ENCODE data around the gene PXDN. TPM values are rescaled to one million over a fixed set of nuclear protein-coding genes. Genes with fewer than 3 reads are reported as not detected.
A peak's percentile ranks its signal among the peaks of the same experiment; 100 is the strongest.

Gene PXDN
- total RNA-seq, 8 experiments from 2014 or later, result 0.46 to 80.9 (median 45.0) TPM

- 72 to 100% (median 85%) methylated on average over 4 to 9 of the region's 9 CpGs; no CpG with 5 or more reads in 1 of the 10 experiments for WGBS, 10 experiments
- no peak for ATAC-seq (replicated peaks in 6 of 8)
- in situ Hi-C loops (cut with MboI; ENCODE audit: low pct_unique_long_range_greater_than_20kb in 2 of 9, low sequenced_read_pairs in 9 of 9, unreplicated experiment in 9 of 9), result no loop called here
- H3K4me1 ChIP-seq (replicated peaks in 1 of 2), result peaks cover 0 to 2% of the 10 kb centered on the region in 2 donors
- no peak overlapping the region for H3K27ac ChIP-seq
- no peak overlapping the region for H3K4me3 ChIP-seq
Measured at GRCh38 chr2:1693723-1694122, 50.6 kb downstream of the PXDN start.

DNA sequence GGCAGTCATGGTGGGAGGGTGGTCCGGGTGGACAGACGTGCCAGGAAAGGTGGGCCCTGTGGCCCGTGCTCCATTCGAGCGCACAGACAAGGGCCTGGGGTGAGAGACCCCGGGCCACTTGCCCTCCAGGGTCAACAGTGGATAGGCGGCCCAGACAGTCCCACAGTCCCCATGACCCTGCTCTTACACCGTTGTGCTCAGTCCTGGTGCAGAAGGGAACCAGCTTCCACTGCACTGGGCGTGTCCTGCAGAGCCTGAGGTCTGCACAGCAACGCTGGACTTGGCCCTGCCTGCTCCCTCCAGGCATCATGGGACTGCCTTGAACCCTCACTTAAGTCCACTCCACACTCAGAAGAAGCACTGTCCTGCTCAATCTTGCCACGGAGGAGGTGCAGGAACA is 52.0 kb downstream of the PXDN start:
- 37 to 100% (median 90%) methylated on average over 1 to 7 of the region's 11 CpGs; no CpG with 5 or more reads in 3 of the 10 experiments for WGBS, 10 experiments
- no peak for ATAC-seq (replicated peaks in 6 of 8)

GRCh38 chr2:1691366-1691765 is 52.9 kb downstream of the PXDN start:
- WGBS, 10 experiments, result 0 to 92% (median 79%) methylated on average over 1 to 9 of the region's 9 CpGs
- no peak overlapping the region for H3K27ac ChIP-seq
- in situ Hi-C loops (cut with MboI; ENCODE audit: low pct_unique_long_range_greater_than_20kb in 2 of 9, low sequenced_read_pairs in 9 of 9, unreplicated experiment in 9 of 9), result no loop called here
- H3K4me1 ChIP-seq (replicated peaks in 1 of 2), result peaks cover 0 to 2% of the 10 kb centered on the region in 2 donors
- no peak for ATAC-seq (replicated peaks in 6 of 8)
- no peak overlapping the region for H3K4me3 ChIP-seq

More for the DNA sequence above, 52.0 kb downstream of the PXDN start:
- peaks cover 0 to 2% of the 10 kb centered on the region in 2 donors for H3K4me1 ChIP-seq (replicated peaks in 1 of 2)
- H3K4me3 ChIP-seq, result no peak overlapping the region
- in situ Hi-C loops (cut with MboI; ENCODE audit: low pct_unique_long_range_greater_than_20kb in 2 of 9, low sequenced_read_pairs in 9 of 9, unreplicated experiment in 9 of 9), result no loop called here
- H3K27ac ChIP-seq, result no peak overlapping the region

DNA sequence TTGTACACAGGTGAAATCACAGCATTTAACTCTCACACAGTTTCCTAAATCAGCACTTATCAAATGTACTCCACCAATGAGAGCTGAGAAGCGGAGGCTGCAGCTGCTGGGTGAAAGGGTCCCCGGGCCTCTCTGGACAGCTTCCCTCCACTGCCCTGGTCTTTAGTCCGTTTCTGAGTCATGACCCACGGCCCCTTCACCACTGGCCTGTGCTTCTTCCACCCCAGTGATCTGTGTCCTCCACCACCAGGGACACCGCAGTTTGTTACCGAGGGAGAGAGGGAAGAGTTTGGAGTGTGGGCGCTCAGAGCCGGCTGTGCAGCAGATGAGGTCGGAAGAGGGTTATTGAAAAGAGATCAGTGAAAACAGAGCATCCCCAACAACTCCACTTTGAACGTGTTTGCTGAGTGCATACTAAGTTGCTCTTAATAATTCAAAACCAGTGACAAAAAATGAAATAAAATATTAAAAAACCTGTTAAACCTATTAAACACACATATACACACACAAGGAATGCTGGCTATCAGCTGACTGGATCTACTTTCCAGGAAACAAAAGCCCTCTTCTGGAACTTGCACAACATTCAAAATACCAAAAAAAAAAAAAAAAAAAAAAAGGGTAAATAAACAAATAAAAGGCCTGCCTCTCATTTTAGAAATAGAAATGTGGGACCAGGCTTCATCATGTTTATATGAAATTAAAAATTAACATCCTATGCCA is 54.1 kb downstream of the PXDN start:
- no peak overlapping the region for H3K27ac ChIP-seq
- no peak overlapping the region for H3K4me3 ChIP-seq
- ATAC-seq (replicated peaks in 6 of 8), result no peak
- H3K4me1 ChIP-seq (replicated peaks in 1 of 2), result peaks cover 0 to 2% of the 10 kb centered on the region in 2 donors
- in situ Hi-C loops (cut with MboI; ENCODE audit: low pct_unique_long_range_greater_than_20kb in 2 of 9, low sequenced_read_pairs in 9 of 9, unreplicated experiment in 9 of 9), result no loop called here
- WGBS, 10 experiments, result 0 to 94% (median 81%) methylated on average over 1 to 9 of the region's 10 CpGs; no CpG with 5 or more reads in 1 of the 10 experiments

- in situ Hi-C loops (cut with MboI; ENCODE audit: low pct_unique_long_range_greater_than_20kb in 2 of 9, low sequenced_read_pairs in 9 of 9, unreplicated experiment in 9 of 9), result no loop called here
- 80 to 100% (median 92%) methylated on average over 1 to 8 of the region's 10 CpGs; no CpG with 5 or more reads in 4 of the 10 experiments for WGBS, 10 experiments
- Histone ChIP-seq H3K4me1 (replicated peaks in 1 of 2) (no peaks in the 10 kb centered on the region), H3K4me3 (no peak overlapping the region), H3K27ac (no peak overlapping the region)
- ATAC-seq (replicated peaks in 6 of 8), result no peak
Measured at GRCh38 chr2:1688859-1689258, 55.5 kb downstream of the PXDN start.

DNA sequence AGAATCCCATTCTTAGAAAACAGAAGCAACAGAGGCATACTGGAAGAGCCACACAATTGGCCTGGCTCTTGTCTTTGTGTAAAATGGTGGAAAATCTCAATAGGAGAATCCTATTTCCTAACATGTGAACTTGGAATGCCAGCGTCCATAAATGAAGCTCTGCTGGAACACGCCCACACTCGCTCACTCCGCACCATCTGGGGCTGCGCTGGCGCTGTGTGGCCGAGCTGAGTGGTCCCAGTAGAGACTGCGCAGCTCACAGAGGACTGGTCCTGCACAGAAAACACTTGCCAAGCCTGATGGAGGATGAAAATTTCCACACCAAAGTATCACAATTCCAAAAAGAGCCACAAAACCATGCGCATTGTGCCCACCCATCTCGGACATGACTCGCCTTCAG is 56.2 kb downstream of the PXDN start:
- ATAC-seq (replicated peaks in 6 of 8), result no peak
- H3K4me1 ChIP-seq (replicated peaks in 1 of 2), result no peaks in the 10 kb centered on the region
- in situ Hi-C loops (cut with MboI; ENCODE audit: low pct_unique_long_range_greater_than_20kb in 2 of 9, low sequenced_read_pairs in 9 of 9, unreplicated experiment in 9 of 9), result no loop called here
- 67 to 100% (median 88%) methylated on average over 1 to 11 of the region's 11 CpGs; no CpG with 5 or more reads in 5 of the 10 experiments for WGBS, 10 experiments
- H3K27ac ChIP-seq, result no peak overlapping the region
- no peak overlapping the region for H3K4me3 ChIP-seq

- Histone ChIP-seq H3K27ac (no peak overlapping the region), H3K4me1 (replicated peaks in 1 of 2) (no peaks in the 10 kb centered on the region), H3K4me3 (no peak overlapping the region)
- in situ Hi-C loops (cut with MboI; ENCODE audit: low pct_unique_long_range_greater_than_20kb in 2 of 9, low sequenced_read_pairs in 9 of 9, unreplicated experiment in 9 of 9), result no loop called here
- ATAC-seq (replicated peaks in 6 of 8), result peak in 1 of 8 experiments; percentile 6
- WGBS, 10 experiments, result 77 to 100% (median 88%) methylated on average over 1 to 7 of the region's 14 CpGs; no CpG with 5 or more reads in 4 of the 10 experiments
Measured at GRCh38 chr2:1687254-1687653, 57.1 kb downstream of the PXDN start.

- H3K27ac ChIP-seq, result no peak overlapping the region
- peak in 2 of 8 experiments; percentile 37 to 71 for ATAC-seq (replicated peaks in 6 of 8)
- 53 to 100% (median 84%) methylated on average over 1 to 14 of the region's 14 CpGs; no CpG with 5 or more reads in 1 of the 10 experiments for WGBS, 10 experiments
- H3K4me3 ChIP-seq, result no peak overlapping the region
- in situ Hi-C loops (cut with MboI; ENCODE audit: low pct_unique_long_range_greater_than_20kb in 2 of 9, low sequenced_read_pairs in 9 of 9, unreplicated experiment in 9 of 9), result no loop called here
- no peaks in the 10 kb centered on the region for H3K4me1 ChIP-seq (replicated peaks in 1 of 2)
Measured at GRCh38 chr2:1686784-1687105, 57.6 kb downstream of the PXDN start.

GRCh38 chr2:1685957-1686783 is 58.1 kb downstream of the PXDN start:
- no peak for ATAC-seq (replicated peaks in 6 of 8)
- no peaks in the 10 kb centered on the region for H3K4me1 ChIP-seq (replicated peaks in 1 of 2)
- H3K4me3 ChIP-seq, result no peak overlapping the region
- 69 to 100% (median 91%) methylated on average over 1 to 12 of the region's 21 CpGs for WGBS, 10 experiments
- no peak overlapping the region for H3K27ac ChIP-seq
- in situ Hi-C loops (cut with MboI; ENCODE audit: low pct_unique_long_range_greater_than_20kb in 2 of 9, low sequenced_read_pairs in 9 of 9, unreplicated experiment in 9 of 9), result no loop called here

DNA sequence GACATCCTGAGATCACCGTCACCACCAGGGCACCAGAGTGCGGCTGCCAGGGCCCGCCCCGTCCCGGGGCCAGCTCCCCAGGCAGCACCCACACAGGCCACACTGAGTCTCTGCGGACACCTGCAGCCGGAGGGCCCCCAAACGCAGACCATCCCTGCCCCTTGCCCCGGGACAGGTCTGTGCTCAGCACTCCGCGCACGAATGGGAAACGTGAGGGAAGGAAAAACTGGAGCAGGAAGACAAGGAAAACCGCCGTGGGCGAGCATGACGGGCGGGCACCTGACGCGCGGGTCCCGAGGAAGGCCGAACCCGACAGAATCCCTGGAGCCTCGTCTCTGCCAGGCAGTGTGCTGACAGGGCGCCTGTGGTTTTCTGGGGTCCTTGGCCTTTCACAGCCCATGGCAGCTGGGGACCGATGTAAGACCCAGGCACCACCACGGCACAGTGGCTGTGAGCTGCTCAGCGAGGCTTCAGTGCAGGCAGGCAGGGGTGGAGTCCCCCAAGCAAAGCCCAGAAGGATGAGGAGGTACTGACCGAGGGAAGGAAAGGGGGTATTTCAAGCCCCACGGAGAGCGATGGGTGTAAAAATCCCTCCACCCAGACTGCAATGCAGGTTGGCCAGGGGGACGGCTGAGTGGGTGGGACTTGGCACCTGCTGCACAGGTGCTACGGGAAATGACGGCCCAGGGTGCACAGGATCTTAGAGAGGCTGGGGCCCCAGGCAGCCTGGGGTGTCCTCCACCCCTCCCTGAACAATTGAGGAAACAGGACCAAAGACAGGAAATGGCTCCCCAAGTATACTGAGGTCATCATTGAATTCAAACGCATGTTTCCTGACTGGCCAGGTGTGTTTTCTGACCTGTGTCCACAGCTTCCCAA is 59.0 kb downstream of the PXDN start:
- H3K4me3 ChIP-seq, result no peak overlapping the region
- H3K27ac ChIP-seq, result no peak overlapping the region
- no peak for ATAC-seq (replicated peaks in 6 of 8)
- in situ Hi-C loops (cut with MboI; ENCODE audit: low pct_unique_long_range_greater_than_20kb in 2 of 9, low sequenced_read_pairs in 9 of 9, unreplicated experiment in 9 of 9), result no loop called here
- no peaks in the 10 kb centered on the region for H3K4me1 ChIP-seq (replicated peaks in 1 of 2)
- 88 to 100% methylated on average over 1 to 11 of the region's 36 CpGs; no CpG with 5 or more reads in 8 of the 10 experiments for WGBS, 10 experiments

GRCh38 chr2:1683297-1683696 is 61.0 kb downstream of the PXDN start:
- Histone ChIP-seq H3K4me3 (no peak overlapping the region), H3K4me1 (replicated peaks in 1 of 2) (no peaks in the 10 kb centered on the region), H3K27ac (no peak overlapping the region)
- 73 to 100% (median 100%) methylated on average over 1 of the region's 1 CpG; no CpG with 5 or more reads in 4 of the 10 experiments for WGBS, 10 experiments
- in situ Hi-C loops (cut with MboI; ENCODE audit: low pct_unique_long_range_greater_than_20kb in 2 of 9, low sequenced_read_pairs in 9 of 9, unreplicated experiment in 9 of 9), result no loop called here
- ATAC-seq (replicated peaks in 6 of 8), result no peak

GRCh38 chr2:1682181-1682440 is 62.2 kb downstream of the PXDN start:
- Histone ChIP-seq H3K4me1 (replicated peaks in 1 of 2) (no peaks in the 10 kb centered on the region), H3K27ac (no peak overlapping the region), H3K4me3 (no peak overlapping the region)
- in situ Hi-C loops (cut with MboI; ENCODE audit: low pct_unique_long_range_greater_than_20kb in 2 of 9, low sequenced_read_pairs in 9 of 9, unreplicated experiment in 9 of 9), result no loop called here
- ATAC-seq (replicated peaks in 6 of 8), result no peak
